Nucleus accumbens (tissue), 56 donors: Measurements from ENCODE around the gene OTUD3.

Experiments used
- DNase-seq, 56 donors: peaks; one replicate each; lab custom pipeline; 2025; lab: John Stamatoyannopoulos, UW

OTUD3 gene

DNA sequence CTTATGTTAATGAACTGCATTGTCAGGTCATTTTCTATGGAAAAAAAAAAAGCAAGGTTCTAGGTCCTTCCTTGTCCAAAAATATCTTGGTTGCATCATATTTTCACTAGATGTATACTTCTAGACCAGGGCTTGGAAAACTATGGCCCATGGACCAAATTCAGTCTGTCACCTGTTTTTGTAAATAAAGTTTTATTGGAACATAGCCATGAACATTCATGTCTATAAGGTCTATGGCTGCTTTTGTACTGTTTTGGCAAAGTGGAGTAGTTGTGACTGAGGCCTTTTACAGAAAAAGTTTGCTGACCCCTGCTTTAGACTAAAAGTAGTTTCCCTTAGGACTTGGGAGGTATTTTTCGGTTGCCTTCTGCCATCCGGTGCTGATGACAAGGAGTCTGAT lies 60.5 kb downstream of the OTUD3 start:
- no peak for DNase-seq

DNA sequence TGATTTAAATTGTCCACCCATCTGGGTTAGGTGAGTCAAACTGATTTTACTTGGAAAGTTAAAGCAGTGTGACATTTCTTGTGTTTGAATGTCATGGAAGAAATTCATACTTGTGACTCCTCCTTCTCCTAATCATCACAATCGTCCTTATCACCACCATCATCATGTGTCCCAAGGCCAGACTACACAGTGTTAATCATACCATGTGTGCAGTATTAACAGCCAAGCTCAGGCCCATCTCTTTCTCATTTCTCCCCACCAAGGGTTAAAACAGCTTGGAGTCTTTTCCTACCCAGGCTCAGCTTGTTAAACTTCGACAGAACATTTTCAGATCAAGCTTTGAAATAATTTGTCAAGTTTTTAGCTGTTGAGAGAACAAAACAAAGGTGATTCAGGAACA lies 63.7 kb downstream of the OTUD3 start:
- no peak for DNase-seq

DNA sequence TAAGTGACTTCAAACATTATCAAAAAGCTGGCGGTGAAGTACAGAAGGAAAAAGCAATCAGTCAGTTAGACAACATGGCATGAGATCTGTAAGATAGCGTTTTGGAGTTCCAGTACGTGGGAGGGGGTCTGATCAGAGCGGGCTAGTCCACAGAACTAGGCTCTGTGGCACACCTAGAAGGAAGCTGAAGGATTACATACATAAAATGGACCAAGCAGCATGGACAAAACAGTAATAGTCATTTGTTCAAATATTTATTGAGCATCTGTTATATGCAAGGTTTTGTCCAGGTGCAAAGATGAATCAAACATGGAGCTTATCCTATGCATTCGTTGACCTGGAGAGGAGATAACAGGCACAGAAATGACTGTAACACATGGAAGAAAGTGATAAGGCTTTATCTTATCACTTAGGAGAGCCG lies 64.1 kb downstream of the OTUD3 start:
- DNase-seq, result no peak

DNA sequence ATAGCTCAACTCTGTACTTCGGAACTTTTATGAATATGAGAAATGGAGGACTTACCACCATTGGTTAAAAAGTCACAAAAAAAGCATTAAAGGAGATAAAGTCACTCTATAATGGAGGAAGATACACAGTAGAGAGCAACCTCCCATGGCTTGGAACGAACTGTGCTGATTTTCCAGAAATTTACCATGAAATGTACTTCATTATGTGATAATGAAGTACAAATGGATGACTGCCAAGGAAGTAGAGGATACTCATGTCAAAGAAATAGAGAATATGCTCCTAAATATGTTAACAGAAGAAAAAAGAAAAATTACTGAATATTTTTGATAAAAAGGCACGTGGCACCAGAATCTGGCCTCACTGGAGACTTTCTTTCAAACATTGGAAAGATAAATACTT lies 64.8 kb downstream of the OTUD3 start:
- DNase-seq, result no peak

DNA sequence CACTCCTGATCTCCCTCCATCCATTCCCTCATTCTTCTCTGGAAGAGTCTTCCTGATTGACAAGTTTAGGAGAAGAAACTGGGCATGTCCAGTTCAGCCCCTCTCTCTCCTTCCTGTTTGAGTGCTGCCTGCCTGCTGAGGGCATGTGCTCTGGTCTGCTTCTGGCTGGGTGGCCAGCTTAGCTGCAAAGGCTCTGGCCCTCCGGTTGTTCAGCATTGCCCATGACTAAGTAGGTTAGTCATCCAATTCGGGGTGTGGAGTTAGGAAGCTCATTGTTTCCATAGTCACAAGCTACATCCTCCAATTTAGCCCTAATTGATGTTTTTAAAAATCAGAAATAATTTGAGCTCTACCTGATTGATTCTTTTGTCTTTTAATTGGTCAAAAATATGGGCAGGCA lies 66.8 kb downstream of the OTUD3 start:
- no peak for DNase-seq

DNA sequence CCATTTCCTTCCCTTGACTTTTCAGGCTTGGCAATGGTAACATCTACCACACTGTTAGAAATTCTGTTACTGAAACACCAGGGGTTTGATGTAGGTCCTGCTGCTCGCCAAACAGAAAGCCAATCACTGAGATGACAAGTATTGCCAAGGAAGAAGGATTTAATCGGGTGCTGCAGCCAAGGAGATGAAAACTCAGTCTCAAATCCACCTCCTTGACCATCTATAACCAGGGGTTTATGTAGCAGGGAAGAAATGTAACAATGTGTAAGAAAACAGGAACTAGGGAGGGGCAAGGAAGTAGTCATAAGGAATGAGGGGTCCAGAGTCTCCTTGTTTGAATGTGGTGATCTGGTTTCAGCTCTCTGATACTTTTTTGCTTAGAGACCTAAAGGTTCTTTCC lies 71.9 kb downstream of the OTUD3 start:
- no peak for DNase-seq

DNA sequence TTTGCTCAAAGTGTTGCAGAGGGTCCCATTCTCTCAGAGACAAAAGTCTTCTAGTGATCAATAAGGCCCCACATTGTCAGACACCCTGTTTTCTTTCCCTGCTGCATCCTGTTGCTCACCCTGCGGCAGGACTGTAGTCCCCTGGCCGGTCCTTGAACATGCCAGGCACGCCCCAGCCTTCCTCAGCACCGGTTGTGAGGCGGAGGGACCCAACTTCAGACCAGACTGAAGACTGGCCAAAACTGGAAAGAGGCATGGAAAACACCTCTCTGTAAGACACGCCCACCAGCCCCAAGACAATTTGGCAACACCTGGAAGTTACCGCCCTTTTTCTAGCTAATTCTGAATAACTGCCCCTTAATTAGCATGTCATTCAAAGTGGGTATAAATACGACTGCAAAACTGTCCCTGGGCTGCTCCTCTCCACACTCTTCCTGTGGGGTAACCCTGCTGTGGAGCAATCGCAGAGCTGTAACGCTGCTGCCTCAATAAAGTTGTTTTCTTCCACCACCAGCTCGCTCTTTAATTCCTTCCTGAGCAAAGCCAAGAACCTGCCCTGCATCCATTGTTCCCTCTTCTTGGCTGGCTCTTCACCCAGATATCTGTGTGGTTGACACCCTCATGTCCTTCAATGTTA lies 73.5 kb downstream of the OTUD3 start:
- DNase-seq, result no peak

DNA sequence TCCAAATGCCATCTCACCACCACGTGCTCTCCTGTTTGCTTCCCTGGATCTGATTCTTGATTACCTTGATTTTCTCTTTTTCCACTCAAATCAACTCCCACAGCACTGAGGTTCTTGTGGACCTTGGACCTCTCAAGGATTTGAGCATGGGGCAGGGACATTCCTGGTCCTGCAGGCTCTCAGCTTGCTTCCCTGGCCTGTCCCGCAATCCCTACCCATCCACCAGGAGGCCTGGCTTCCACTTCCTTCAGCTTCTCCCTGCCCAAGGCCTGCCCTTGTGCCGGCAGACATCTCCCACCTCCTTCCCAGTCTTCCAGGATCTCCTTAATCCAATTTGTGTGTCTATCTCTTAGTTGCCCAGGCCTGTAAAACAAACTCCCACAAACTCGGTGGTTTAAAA lies 75.6 kb downstream of the OTUD3 start:
- no peak for DNase-seq

DNA sequence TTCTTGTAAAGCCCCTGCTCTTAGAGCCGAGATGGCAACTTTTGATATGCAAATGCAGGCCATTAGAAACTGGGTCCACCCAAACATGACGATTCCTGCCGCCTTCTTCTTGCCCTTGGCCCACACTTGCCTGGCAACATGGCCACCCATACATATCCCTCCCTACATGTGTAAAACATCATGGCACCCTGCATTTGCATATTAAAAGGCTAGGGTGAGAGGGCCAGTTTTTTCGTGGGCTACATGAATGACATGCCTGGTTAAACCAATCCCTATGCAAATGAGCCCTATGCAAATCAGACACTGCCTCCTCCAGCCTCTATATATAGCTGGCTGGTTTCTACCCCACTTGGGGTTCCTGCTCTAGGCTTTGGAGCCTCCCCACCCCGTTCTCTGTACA lies 78.4 kb downstream of the OTUD3 start:
- DNase-seq, result no peak
